GM20000 (cell line): Measurements from ENCODE around the gene TP73.

Experiments
- DNase-seq: peaks from one replicate; pipeline ENCODE4 v3.0.0; 2012; ENCODE audit warnings: low spot score
- CTCF ChIP-seq: IDR thresholded peaks from 2 replicates; pipeline ENCODE4 v1.5.1; 2012; ENCODE audit warnings: mild to moderate bottlenecking, control low read depth; ENCODE audit errors: extremely low read depth, missing control alignments

Gene TP73

GRCh38 chr1:3698660-3699408 lies 46.5 kb downstream of the TP73 start:
- no peak for TF ChIP-seq CTCF
- no peak for DNase-seq

GRCh38 chr1:3699596-3699995 lies 47.3 kb downstream of the TP73 start:
- DNase-seq = no peak
- TF ChIP-seq CTCF = no peak

GRCh38 chr1:3700631-3701030 lies 48.3 kb downstream of the TP73 start:
- no peak for TF ChIP-seq CTCF
- DNase-seq = no peak

GRCh38 chr1:3702528-3702927 lies 50.2 kb downstream of the TP73 start:
- no peak for TF ChIP-seq CTCF
- no peak for DNase-seq

- no peak for TF ChIP-seq CTCF
- no peak for DNase-seq
Observed at GRCh38 chr1:3702990-3703728, 50.8 kb downstream of the TP73 start.

GRCh38 chr1:3703786-3704371 lies 51.6 kb downstream of the TP73 start:
- DNase-seq = no peak
- TF ChIP-seq CTCF = no peak

GRCh38 chr1:3705341-3705950 lies 53.1 kb downstream of the TP73 start:
- TF ChIP-seq CTCF = no peak
- no peak for DNase-seq
